C1 segment of cervical spinal cord (tissue), 14 donors: ENCODE measurements around the gene MEI1.
"Not testable (repeated sequence)": the region's sequence is repeated elsewhere in the genome, so short reads cannot be mapped to it uniquely, and the experiment has no call there.

Experiments
- DNase-seq, 14 donors: peaks; one replicate each; lab custom pipeline; 2025; lab: John Stamatoyannopoulos, UW

The MEI1 gene

GRCh38 chr22:41699264-41700107, at the start of gene MEI1:
TSS of gene MEI1 (plus strand) at chr22:41699503. CDS start at chr22:41699539, 36 bp downstream.
- DNase-seq, result peak; percentile 16 to 86 (median 68)

- DNase-seq, result no peak
These were observed 49.1 kb upstream of the MEI1 start for GRCh38 chr22:41650229-41650628.

GRCh38 chr22:41650821-41651220, 48.5 kb upstream of the MEI1 start:
- DNase-seq, result no peak

GRCh38 chr22:41654322-41654721, 45.0 kb upstream of the MEI1 start:
- no peak for DNase-seq

GRCh38 chr22:41656556-41656955, 42.7 kb upstream of the MEI1 start:
- DNase-seq, result no peak

- no peak for DNase-seq
These were observed 41.6 kb upstream of the MEI1 start for GRCh38 chr22:41657709-41658108.

GRCh38 chr22:41658869-41659268, 40.4 kb upstream of the MEI1 start:
- DNase-seq, result no peak

GRCh38 chr22:41659941-41660340, 39.4 kb upstream of the MEI1 start:
- no peak for DNase-seq

GRCh38 chr22:41660416-41660815, 38.9 kb upstream of the MEI1 start:
- DNase-seq, result no peak

- no peak for DNase-seq
These were observed 38.2 kb upstream of the MEI1 start for GRCh38 chr22:41661088-41661487.

GRCh38 chr22:41661713-41662112, 37.6 kb upstream of the MEI1 start:
- no peak for DNase-seq

GRCh38 chr22:41663594-41663993, 35.7 kb upstream of the MEI1 start:
- DNase-seq, result not testable (repeated sequence)

- DNase-seq, result no peak
These were observed 34.8 kb upstream of the MEI1 start for GRCh38 chr22:41664490-41664889.

- DNase-seq, result no peak
These were observed 34.4 kb upstream of the MEI1 start for GRCh38 chr22:41664951-41665350.

GRCh38 chr22:41668971-41669911, 30.1 kb upstream of the MEI1 start:
- no peak for DNase-seq

- not testable (repeated sequence) for DNase-seq
These were observed 27.2 kb upstream of the MEI1 start for GRCh38 chr22:41672096-41672495.

- DNase-seq, result no peak
These were observed 26.4 kb upstream of the MEI1 start for GRCh38 chr22:41672780-41673509.

- no peak for DNase-seq
These were observed 24.4 kb upstream of the MEI1 start for GRCh38 chr22:41674846-41675340.

- DNase-seq, result no peak
These were observed 23.2 kb upstream of the MEI1 start for GRCh38 chr22:41676134-41676533.

- no peak for DNase-seq
These were observed 17.7 kb upstream of the MEI1 start for GRCh38 chr22:41681616-41682015.

GRCh38 chr22:41682033-41682807, 17.1 kb upstream of the MEI1 start:
- peak; percentile 7 to 81 (median 70) for DNase-seq
